Purkinje cell (primary cell): Measurements from ENCODE around the gene CAPS. TPM values are rescaled to one million over a fixed set of nuclear protein-coding genes. Genes with fewer than 3 reads are reported as not detected.

Source experiments
- polyA plus RNA-seq: library from polyadenylated mRNA; unstranded; fragments of >200 nt; fragmentation: Nextera tagmentation; gene quantifications from 2 replicates; pipeline ENCODE4 v1.2.1, GENCODE V29; 2014

Gene CAPS
- polyA plus RNA-seq = 0.13 TPM in 1 of 2 replicates, not detected in the other

GRCh38 chr19:5913739-5914357 is at the start of gene CAPS:
CAPS (plus strand) TSS chr19:5914254; CDS start chr19:5914407, 153 bp downstream.

DNA sequence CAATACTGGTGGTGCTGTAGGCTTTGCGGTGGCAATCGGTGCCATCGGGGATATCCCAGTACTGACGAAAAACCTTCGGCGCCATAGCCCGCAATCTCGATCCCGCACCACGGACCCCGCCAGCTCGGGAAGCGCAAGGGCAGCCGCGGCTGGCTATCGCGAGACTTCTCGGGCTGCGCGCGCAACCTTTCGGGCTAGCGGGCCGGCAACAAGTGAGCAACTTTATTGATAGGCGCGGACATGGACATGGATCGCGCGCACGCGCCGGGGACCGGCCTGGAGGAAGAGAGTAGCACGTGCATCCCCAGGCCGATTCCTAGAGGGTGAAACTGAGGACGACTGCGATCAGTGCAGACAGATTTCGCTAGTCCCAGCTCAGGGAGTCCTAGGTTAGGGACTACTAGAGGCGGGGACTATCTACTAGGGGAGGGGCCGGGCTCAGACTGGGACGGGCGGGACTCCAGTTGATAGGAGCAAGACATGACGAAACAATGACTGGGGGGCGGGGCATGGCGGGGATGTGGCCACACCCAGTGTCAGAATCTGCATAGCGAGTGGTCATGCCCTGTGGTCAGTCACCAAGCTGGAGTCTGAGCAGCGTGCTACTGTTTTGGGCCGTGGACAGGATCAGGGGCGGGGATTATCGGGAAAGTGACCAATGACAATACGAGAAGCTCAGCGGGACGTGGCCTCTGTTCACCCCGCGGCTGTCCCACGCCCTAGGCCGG is 10.3 kb upstream of the CAPS start, which contains the start of gene NDUFA11:
Gene NDUFA11, minus strand, starts transcription at position 167 of the 728 bp plus-strand sequence. Its CDS starts 82 bp downstream, at position 85.

GRCh38 chr19:5904352-5905113 is 9.5 kb upstream of the CAPS start, which contains the start of gene VMAC:
VMAC (plus strand) TSS chr19:5904872; CDS start chr19:5904891, 19 bp downstream.

Other genes with a start within 250 kb of the CAPS start
- gene MICOS13, start 233.7 kb upstream of the CAPS start, polyA plus RNA-seq = 52.4 and 55.3 TPM in 2 replicates
- 3.2 and 10.9 TPM in 2 replicates for gene HSD11B1L, start 233.2 kb upstream of the CAPS start, polyA plus RNA-seq
- gene RPL36, start 224.0 kb upstream of the CAPS start, polyA plus RNA-seq = 662 and 689 TPM in 2 replicates
- gene LONP1, start 194.1 kb upstream of the CAPS start, polyA plus RNA-seq = 3.7 and 4.3 TPM in 2 replicates
- gene CATSPERD, start 193.6 kb upstream of the CAPS start, polyA plus RNA-seq = not detected in 2 replicates
- not detected in 2 replicates for gene PRR22, start 129.5 kb upstream of the CAPS start, polyA plus RNA-seq
- gene DUS3L, start 123.1 kb upstream of the CAPS start, polyA plus RNA-seq = 1.2 and 2.3 TPM in 2 replicates
- gene NRTN, start 109.2 kb upstream of the CAPS start, polyA plus RNA-seq = not detected in 2 replicates
- not detected in 2 replicates for gene FUT6, start 74.6 kb upstream of the CAPS start, polyA plus RNA-seq
- not detected in 2 replicates for gene FUT3, start 62.8 kb upstream of the CAPS start, polyA plus RNA-seq
- not detected in 2 replicates for gene FUT5, start 43.7 kb upstream of the CAPS start, polyA plus RNA-seq
- 425 and 432 TPM in 2 replicates for gene NDUFA11, start 10.5 kb upstream of the CAPS start, polyA plus RNA-seq
- not detected in 2 replicates for gene VMAC, start 9.4 kb upstream of the CAPS start, polyA plus RNA-seq
- gene RANBP3, start 63.9 kb downstream of the CAPS start, polyA plus RNA-seq = 5.1 and 5.3 TPM in 2 replicates
- gene RFX2, start 196.2 kb downstream of the CAPS start, polyA plus RNA-seq = 4.4 and 6.8 TPM in 2 replicates
- gene ACSBG2, start 221.4 kb downstream of the CAPS start, polyA plus RNA-seq = 2.0 TPM in 1 of 2 replicates, not detected in the other